OCI-LY7 (cell line): ENCODE measurements around the gene SQOR. TPM values are rescaled to one million over a fixed set of nuclear protein-coding genes. Genes with fewer than 3 reads are reported as not detected.

ENCODE experiments used
- BruUV-seq: library from RNA; stranded (reverse); fragments of 400-500 nt; replicated peaks from 2 replicates; lab custom pipeline; 2021; lab: Mats Ljungman, UMichigan
- CTCF ChIA-PET: fragments of 300-600 bp; sonication (Branson Sonifier 250); formaldehyde crosslinking; loops from one replicate; lab custom pipeline; 2022; ENCODE audit warnings: antibody characterized with exemption; ENCODE audit not compliant: unreplicated experiment; lab: Charles Lee
- POLR2A ChIA-PET: fragments of 300-600 bp; sonication (Branson Sonifier 250); formaldehyde crosslinking; loops from one replicate; lab custom pipeline; 2022; ENCODE audit warnings: antibody characterized with exemption; lab: Charles Lee
- DNase-seq: peaks from one replicate; pipeline ENCODE4 v3.0.0-alpha.2; 2015; ENCODE audit warnings: low spot score
- H2AFZ ChIP-seq: fragments of 200-600 bp; sonication (generic), shearing (Covaris generic); 2 replicates; pipeline ENCODE4 v1.6.1; 2014; ENCODE audit warnings: mild to moderate bottlenecking, antibody characterized with exemption, low read length, moderate library complexity
- H3K27ac ChIP-seq: fragments of 200-600 bp; sonication (generic); 2 replicates; pipeline ENCODE4 v1.5.1; 2014; ENCODE audit warnings: mixed run types, low read depth, mild to moderate bottlenecking, moderate library complexity, low read length, inconsistent platforms; ENCODE audit not compliant: poor library complexity, severe bottlenecking
- H3K36me3 ChIP-seq: fragments of 200-600 bp; sonication (generic); 2 replicates; pipeline ENCODE4 v1.6.1; 2014; ENCODE audit warnings: mild to moderate bottlenecking, antibody characterized with exemption, low read length, moderate library complexity, mixed read lengths; ENCODE audit not compliant: insufficient read depth
- H3K4me1 ChIP-seq: fragments of 200-600 bp; sonication (generic); 2 replicates; pipeline ENCODE4 v1.5.1; 2014; ENCODE audit warnings: mild to moderate bottlenecking, low read length; ENCODE audit not compliant: insufficient read depth, poor library complexity, severe bottlenecking
- H3K4me2 ChIP-seq: fragments of 200-600 bp; sonication (generic); 2 replicates; pipeline ENCODE4 v1.6.1; 2014; ENCODE audit warnings: mild to moderate bottlenecking, low read length
- H3K4me3 ChIP-seq: fragments of 200-600 bp; sonication (generic); 2 replicates; pipeline ENCODE4 v1.5.1; 2014; ENCODE audit warnings: mild to moderate bottlenecking, low read depth, low read length; ENCODE audit not compliant: poor library complexity, severe bottlenecking
- H3K79me2 ChIP-seq: fragments of 200-600 bp; sonication (generic); 2 replicates; pipeline ENCODE4 v1.6.1; 2016; ENCODE audit warnings: low read depth, mild to moderate bottlenecking, low read length, moderate library complexity, mixed read lengths; ENCODE audit not compliant: insufficient read depth
- H3K9me2 ChIP-seq: fragments of 200-600 bp; sonication (generic); 2 replicates; pipeline ENCODE4 v1.6.1; 2016; ENCODE audit warnings: mild to moderate bottlenecking, low read length, mixed read lengths; ENCODE audit not compliant: insufficient read depth
- H3K9me3 ChIP-seq: fragments of 200-600 bp; sonication (generic); 2 replicates; pipeline ENCODE4 v1.6.1; 2014; ENCODE audit warnings: mild to moderate bottlenecking, mixed run types, low read length, mixed read lengths
- H4K20me1 ChIP-seq: fragments of 200-600 bp; sonication (generic); 2 replicates; pipeline ENCODE4 v1.6.1; 2014; ENCODE audit warnings: mild to moderate bottlenecking, antibody characterized with exemption, low read length, moderate library complexity, mixed read lengths; ENCODE audit not compliant: insufficient read depth
- CTCF ChIP-seq: fragments of 200-600 bp; sonication (generic); conservative IDR thresholded peaks from 2 replicates; pipeline ENCODE4 v1.5.1; 2014; ENCODE audit warnings: mild to moderate bottlenecking, antibody characterized with exemption, low read length, moderate library complexity, mixed read lengths
- EZH2phosphoT487 ChIP-seq: fragments of 200-600 bp; sonication (generic); IDR thresholded peaks from 2 replicates; pipeline ENCODE4 v1.6.1; 2018; ENCODE audit warnings: low read depth, borderline replicate concordance, mild to moderate bottlenecking, mixed run types, antibody characterized with exemption, low read length, moderate library complexity, mixed read lengths
- intact Hi-C: fragments of 100-400 bp; cut with micrococcal nuclease; formaldehyde crosslinking; loops from one replicate; pipeline ENCODE4 v1.10.0; 2022; ENCODE audit not compliant: unreplicated experiment
- small RNA-seq: library from RNA; depleted of rRNA; stranded (forward); fragments of <200 nt; gene quantifications from one replicate; pipeline ENCODE3, GENCODE V24; 2014
- total RNA-seq, 2 experiments: library from RNA; depleted of rRNA in 1 of 2; stranded (reverse); fragments of >200 nt in 1 of 2; shearing (Covaris generic) in 1 of 2; gene quantifications; 2 replicates each; pipeline ENCODE4 v1.2.3, GENCODE V29; 2014 to 2022

SQOR gene
- total RNA-seq, 2 experiments from 2014 or later = 0.42 to 1.8 TPM

- no peaks in the 10 kb centered on the region; the same call in 1 of the 2 replicates for H3K9me3 ChIP-seq
- H3K4me2 ChIP-seq = peak overlapping the region; percentile 75
- CTCF ChIA-PET = interaction anchor here (1.0 to 2.4 kb wide), 2 partner anchors 9 to 19 kb away, joined by 4 to 6 read pairs; no protein-coding TSS in a partner anchor
- BruUV-seq = no TSS peak
- peak overlapping the region; percentile 68; the same call in 1 of the 2 replicates for H2AFZ ChIP-seq
- no peak for TF ChIP-seq EZH2phosphoT487
- no peak for TF ChIP-seq CTCF
- no peaks in the 10 kb centered on the region for H3K79me2 ChIP-seq
- POLR2A ChIA-PET = interaction anchor here (0.9 to 5.1 kb wide), 6 partner anchors 10 to 56 kb away, joined by 3 to 37 read pairs (median 9); no protein-coding TSS in a partner anchor
- H3K27ac ChIP-seq = peak overlapping the region; percentile 99
- no peaks in the 10 kb centered on the region for H4K20me1 ChIP-seq
- peaks cover 69% of the 10 kb centered on the region for H3K4me1 ChIP-seq
- H3K4me3 ChIP-seq = peak overlapping the region; percentile 51
- no peaks in the 10 kb centered on the region for H3K9me2 ChIP-seq
- DNase-seq = peak; percentile 85
- intact Hi-C loops = loop anchor here (1.0 to 2.0 kb wide), 2 partner anchors 15 to 44 kb away; no protein-coding TSS in a partner anchor
- H3K36me3 ChIP-seq = no peaks in the 10 kb centered on the region
These were observed 99.5 kb downstream of the SQOR start for GRCh38 chr15:45734260-45734711.

Small RNA genes within 50 kb of the gene (small RNA-seq; reads per million reads assigned to genes)
- not detected for gene RF00019

Other genes with a start within 250 kb of the SQOR start
- 0.13 TPM in 2 replicates for gene SLC30A4, start 112.3 kb upstream of the SQOR start, total RNA-seq (2014; rRNA removed; shearing (Covaris generic))
- 3.5 and 4.3 TPM in 2 replicates for gene SLC30A4, start 112.3 kb upstream of the SQOR start, total RNA-seq (2022)
- gene BLOC1S6, start 47.6 kb upstream of the SQOR start, total RNA-seq (2014; rRNA removed; shearing (Covaris generic)) = 50.2 and 74.7 TPM in 2 replicates
- 79.0 and 85.1 TPM in 2 replicates for gene BLOC1S6, start 47.6 kb upstream of the SQOR start, total RNA-seq (2022)